SK-N-SH treated with all-trans-retinoic acid at 6 μM for 48 hours (cell line): ENCODE results near the gene TMEM63A.

Source experiments
- PATZ1 ChIP-seq: fragments of 250-450 bp; sonication (Bioruptor Pico); IDR thresholded peaks from 2 replicates; pipeline ENCODE4 v1.8.0; 2020; ENCODE audit warnings: mild to moderate bottlenecking, moderate library complexity, borderline replicate concordance
- ZFP30 ChIP-seq: fragments of 450-650 bp; formaldehyde crosslinking; IDR thresholded peaks from 2 replicates; pipeline ENCODE4 v1.5.0; 2022; ENCODE audit warnings: mild to moderate bottlenecking, moderate library complexity
- ZNF565 ChIP-seq: fragments of 450-650 bp; formaldehyde crosslinking; conservative IDR thresholded peaks from 2 replicates; pipeline ENCODE4 v1.5.0; 2020; ENCODE audit warnings: low read depth, mild to moderate bottlenecking, moderate library complexity

GRCh38 chr1:225865514-225865913 is 16.7 kb downstream of the TMEM63A start:
- TF ChIP-seq PATZ1 (CRISPR knock-in tag), result no peak
- TF ChIP-seq ZFP30 (CRISPR knock-in tag), result no peak
- TF ChIP-seq ZNF565 (CRISPR knock-in tag), result no peak
